GM19438 (cell line): ENCODE results near the gene PLBD1.

Experiments used
- ATAC-seq: cut with Tn5 transposase; IDR thresholded peaks from one replicate; pipeline ENCODE4 v1.9.1; 2021; ENCODE audit warnings: low read depth; ENCODE audit not compliant: unreplicated experiment

PLBD1 gene

DNA sequence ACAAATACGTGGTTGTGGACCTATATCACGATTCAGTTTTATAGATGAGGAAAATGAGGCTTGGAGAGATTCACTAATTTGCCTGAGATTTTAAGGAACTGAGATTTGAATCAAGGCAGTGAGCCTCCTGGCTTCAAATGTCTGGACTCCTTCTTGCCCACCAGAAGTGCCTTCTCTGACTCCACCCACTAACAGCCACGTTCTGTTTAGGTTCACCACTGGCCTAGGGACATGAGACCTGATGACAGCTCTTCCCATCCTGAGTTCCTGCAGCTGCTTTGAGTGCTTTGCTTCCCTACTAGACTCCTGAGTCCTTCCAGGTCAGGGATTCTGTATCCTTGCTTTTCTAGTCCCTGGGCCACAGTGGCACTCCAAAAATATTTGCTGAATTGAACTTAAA lies 57.1 kb downstream of the PLBD1 start:
- no peak for ATAC-seq

DNA sequence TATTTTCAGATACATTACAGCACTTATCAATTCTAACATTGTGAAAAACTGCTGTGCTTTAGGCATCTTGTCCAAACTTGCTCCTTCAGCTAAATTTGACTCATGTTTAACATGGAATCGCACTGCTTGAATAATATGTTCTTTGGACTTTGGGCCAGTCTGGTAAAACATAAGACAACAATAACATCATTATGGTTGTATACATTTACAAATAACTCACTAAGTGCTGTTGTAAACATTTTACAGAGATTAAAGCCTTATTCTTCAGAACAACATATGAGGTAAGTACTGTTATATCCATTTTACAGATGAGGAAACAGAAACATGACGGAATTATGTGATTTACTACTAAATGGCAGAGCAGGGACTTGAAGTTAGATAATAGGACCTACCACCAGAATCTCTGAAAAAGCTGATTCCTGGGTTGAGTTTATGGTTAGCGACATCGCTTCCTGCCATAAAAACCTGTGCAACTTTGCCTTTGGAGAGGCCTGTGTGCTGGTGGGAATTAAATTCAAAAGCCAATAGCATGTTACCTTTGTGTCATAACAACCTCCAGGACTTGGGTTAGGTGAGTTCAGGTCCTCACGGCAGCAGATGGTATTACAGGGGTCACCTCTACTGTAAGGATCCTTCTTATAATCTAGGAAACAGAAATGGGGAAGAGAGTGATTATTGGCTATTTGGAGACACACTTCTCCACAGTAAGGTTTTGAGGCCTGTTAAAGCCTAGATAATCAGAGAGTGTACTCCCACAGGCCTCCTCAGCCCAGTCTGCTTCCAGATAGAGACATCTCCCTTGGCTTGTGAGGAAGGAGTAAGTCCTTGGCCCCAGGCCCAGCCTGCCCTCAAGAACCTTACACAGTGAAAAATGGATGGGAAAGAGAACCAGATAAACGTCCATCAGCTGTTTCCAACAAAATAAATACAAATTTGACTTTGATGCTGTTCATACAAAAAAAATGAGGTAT lies 61.8 kb downstream of the PLBD1 start:
- ATAC-seq: no peak

DNA sequence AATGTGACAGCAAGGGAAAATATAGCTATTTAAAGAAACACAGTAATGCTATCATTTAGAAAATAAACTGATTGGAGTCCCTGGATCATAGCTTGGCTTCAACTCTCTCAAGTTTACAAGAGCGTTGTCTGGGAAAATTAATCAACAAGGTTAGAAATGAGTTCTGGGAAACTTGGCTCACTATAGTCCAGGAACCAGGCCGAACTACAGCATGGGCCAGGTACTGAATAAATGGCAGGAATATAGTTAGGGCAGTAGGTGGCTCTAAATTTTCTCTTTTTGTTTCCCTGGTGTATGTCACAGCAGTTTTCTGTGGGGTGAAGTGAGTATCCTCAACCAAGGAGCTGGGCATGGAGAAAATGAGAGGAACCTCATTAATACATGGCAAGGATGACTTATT lies 72.4 kb downstream of the PLBD1 start:
- ATAC-seq: no peak

- no peak for ATAC-seq
Observed at GRCh38 chr12:14482886-14483285, 84.8 kb downstream of the PLBD1 start.

- ATAC-seq: no peak
Observed at GRCh38 chr12:14482361-14482760, 85.3 kb downstream of the PLBD1 start.

DNA sequence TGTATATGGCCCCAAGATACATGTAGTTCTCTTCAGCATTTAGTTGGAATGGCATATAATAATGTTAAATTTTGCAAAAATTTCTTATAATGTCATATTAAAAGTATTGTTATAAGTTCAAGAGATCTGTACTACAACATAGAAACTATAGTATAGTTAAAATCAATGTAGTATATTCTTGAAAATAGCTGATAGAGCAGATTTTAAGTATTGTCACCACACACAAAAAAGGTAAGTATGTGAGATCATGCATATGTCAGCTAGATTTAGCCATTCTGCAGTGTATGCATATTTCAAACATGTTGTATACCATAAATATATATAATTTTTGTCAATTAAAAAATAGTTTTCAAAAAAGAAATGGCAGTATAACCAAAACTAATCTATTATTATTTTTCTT lies 86.5 kb downstream of the PLBD1 start:
- ATAC-seq: no peak

GRCh38 chr12:14479004-14479403 lies 88.7 kb downstream of the PLBD1 start:
- no peak for ATAC-seq

DNA sequence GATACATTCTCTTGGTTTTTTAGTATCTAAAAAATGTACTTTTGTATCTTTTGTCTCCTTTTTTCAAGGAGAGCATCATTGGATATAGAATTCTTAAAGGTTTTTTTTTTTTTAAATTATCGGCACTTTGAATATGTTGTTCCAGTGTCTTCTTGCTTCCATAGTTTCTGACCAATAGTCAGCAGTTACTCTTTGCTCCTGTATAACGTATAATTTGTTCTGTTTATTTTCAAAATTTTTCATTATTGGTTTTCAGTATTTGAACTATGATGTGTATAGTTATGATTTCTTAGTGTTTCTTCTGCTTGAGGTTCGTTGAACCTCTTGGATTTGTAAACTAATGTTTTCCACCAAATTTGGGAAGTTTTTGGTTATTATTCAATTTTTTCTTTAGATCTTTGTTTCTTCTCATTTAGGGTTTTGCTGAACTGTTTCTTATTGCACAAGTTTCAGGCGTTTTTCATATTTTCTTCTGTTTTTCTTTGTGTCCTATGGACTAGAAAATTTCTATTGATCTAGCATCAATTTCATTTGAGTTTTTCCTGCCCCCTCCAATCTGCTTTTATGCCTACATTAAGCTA lies 93.9 kb downstream of the PLBD1 start:
- ATAC-seq: no peak

DNA sequence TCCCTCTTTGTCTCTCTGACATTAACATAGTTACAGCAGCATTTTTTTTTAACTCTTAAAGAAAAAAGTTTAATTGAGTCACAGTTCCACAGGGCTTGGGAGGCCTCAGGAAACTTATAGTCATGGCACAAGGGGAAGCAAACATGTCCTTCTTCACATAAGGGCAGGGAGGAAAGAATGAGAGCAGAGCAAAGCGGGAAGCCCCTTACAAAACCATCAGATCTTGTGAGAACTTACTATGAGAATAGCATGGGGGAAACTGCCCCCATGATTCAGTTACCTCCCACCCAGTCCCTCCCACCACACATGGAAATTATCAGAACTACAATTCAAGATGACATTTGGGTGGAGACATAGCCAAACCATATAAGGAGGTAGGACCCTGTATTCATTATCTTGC lies 96.2 kb downstream of the PLBD1 start:
- no peak for ATAC-seq

- ATAC-seq: no peak
Observed at GRCh38 chr12:14460212-14460841, 107.4 kb downstream of the PLBD1 start.

- ATAC-seq: no peak
Observed at GRCh38 chr12:14454098-14454907, 113.4 kb downstream of the PLBD1 start.
